Caco-2 (cell line): Measurements from ENCODE around the gene FPGS. TPM values are rescaled to one million over a fixed set of nuclear protein-coding genes. Genes with fewer than 3 reads are reported as not detected.
A peak's percentile ranks its signal among the peaks of the same experiment; 100 is the strongest.
"Not testable (repeated sequence)": the region's sequence is repeated elsewhere in the genome, so short reads cannot be mapped to it uniquely, and the experiment has no call there.

Experiments
- BruUV-seq: library from RNA; stranded (reverse); fragments of 400-500 nt; replicated peaks from 2 replicates; lab custom pipeline; 2021; lab: Mats Ljungman, UMichigan
- CTCF ChIA-PET: fragments of 300-600 bp; sonication (Branson Sonifier 250); formaldehyde crosslinking; loops from one replicate; lab custom pipeline; 2022; ENCODE audit warnings: antibody characterized with exemption; lab: Charles Lee
- POLR2A ChIA-PET: fragments of 300-600 bp; sonication (Branson Sonifier 250); formaldehyde crosslinking; loops from one replicate; lab custom pipeline; 2022; ENCODE audit warnings: antibody characterized with exemption; lab: Charles Lee
- DNase-seq, 2 experiments: peaks; one replicate each; pipeline versions ENCODE4 v3.0.0 to v3.0.0-alpha.2; 2020 to 2022
- H3K27me3 ChIP-seq: replicated peaks from 2 replicates; pipeline ENCODE4 v1.6.0; 2011; ENCODE audit warnings: low read length; ENCODE audit not compliant: control insufficient read depth, insufficient read depth
- H3K36me3 ChIP-seq: 2 replicates; pipeline ENCODE4 v1.5.1; 2011; ENCODE audit warnings: low read length; ENCODE audit not compliant: control insufficient read depth, insufficient read depth
- H3K4me1 ChIP-seq: fragments of 250-450 bp; sonication (Bioruptor Pico); 2 replicates; pipeline ENCODE4 v1.5.1; 2020; ENCODE audit warnings: mild to moderate bottlenecking
- H3K4me3 ChIP-seq: 2 replicates; pipeline ENCODE4 v1.5.1; 2011; ENCODE audit warnings: low read depth, mild to moderate bottlenecking, control low read depth, low read length
- H3K9me3 ChIP-seq: fragments of 250-450 bp; sonication (Bioruptor Pico); 2 replicates; pipeline ENCODE4 v1.5.1; 2020; ENCODE audit warnings: mild to moderate bottlenecking, moderate library complexity
- H3K27ac Mint-ChIP-seq: one replicate; pipeline ENCODE4 v1.8.0; 2022; ENCODE audit warnings: mixed read lengths; ENCODE audit not compliant: unreplicated experiment
- H3K27me3 Mint-ChIP-seq: one replicate; pipeline ENCODE4 v1.8.0; 2022; ENCODE audit warnings: mixed read lengths; ENCODE audit not compliant: insufficient read depth, unreplicated experiment
- H3K36me3 Mint-ChIP-seq: one replicate; pipeline ENCODE4 v1.8.0; 2022; ENCODE audit warnings: mild to moderate bottlenecking, mixed read lengths; ENCODE audit not compliant: insufficient read depth, unreplicated experiment
- H3K4me1 Mint-ChIP-seq: one replicate; pipeline ENCODE4 v1.8.0; 2022; ENCODE audit warnings: low read depth, mixed read lengths; ENCODE audit not compliant: unreplicated experiment
- H3K4me3 Mint-ChIP-seq: one replicate; pipeline ENCODE4 v1.8.0; 2022; ENCODE audit warnings: mild to moderate bottlenecking, moderate library complexity, mixed read lengths; ENCODE audit not compliant: unreplicated experiment
- H3K9me3 Mint-ChIP-seq: one replicate; pipeline ENCODE4 v1.8.0; 2022; ENCODE audit warnings: mixed read lengths; ENCODE audit not compliant: unreplicated experiment
- intact Hi-C: fragments of 100-400 bp; cut with micrococcal nuclease; formaldehyde crosslinking; loops from one replicate; pipeline ENCODE4 v1.10.0; 2022; ENCODE audit not compliant: unreplicated experiment
- total RNA-seq: library from RNA; stranded (reverse); gene quantifications from 2 replicates; pipeline ENCODE4 v1.2.3, GENCODE V29; 2022
- TF ChIP-seq, protein P1 (sequence below), 2 experiments: fragments of 200-600 bp in 1 of 2; IDR thresholded peaks; 1 replicate in 1 of 2; 2 replicates in 1 of 2; pipeline versions ENCODE4 v1.5.1 to v1.8.0; 2011 to 2022; ENCODE audit warnings: antibody characterized with exemption in 1 of 2, control low read depth in 1 of 2, inconsistent platforms in 1 of 2, low read depth in 1 of 2, low read length in 1 of 2, mild to moderate bottlenecking in 1 of 2, moderate library complexity in 1 of 2; ENCODE audit not compliant: insufficient read depth in 1 of 2, severe bottlenecking in 1 of 2, unreplicated experiment in 1 of 2

The FPGS gene
- total RNA-seq, 1 experiment from 2014 or later: 54.4 TPM

DNA sequence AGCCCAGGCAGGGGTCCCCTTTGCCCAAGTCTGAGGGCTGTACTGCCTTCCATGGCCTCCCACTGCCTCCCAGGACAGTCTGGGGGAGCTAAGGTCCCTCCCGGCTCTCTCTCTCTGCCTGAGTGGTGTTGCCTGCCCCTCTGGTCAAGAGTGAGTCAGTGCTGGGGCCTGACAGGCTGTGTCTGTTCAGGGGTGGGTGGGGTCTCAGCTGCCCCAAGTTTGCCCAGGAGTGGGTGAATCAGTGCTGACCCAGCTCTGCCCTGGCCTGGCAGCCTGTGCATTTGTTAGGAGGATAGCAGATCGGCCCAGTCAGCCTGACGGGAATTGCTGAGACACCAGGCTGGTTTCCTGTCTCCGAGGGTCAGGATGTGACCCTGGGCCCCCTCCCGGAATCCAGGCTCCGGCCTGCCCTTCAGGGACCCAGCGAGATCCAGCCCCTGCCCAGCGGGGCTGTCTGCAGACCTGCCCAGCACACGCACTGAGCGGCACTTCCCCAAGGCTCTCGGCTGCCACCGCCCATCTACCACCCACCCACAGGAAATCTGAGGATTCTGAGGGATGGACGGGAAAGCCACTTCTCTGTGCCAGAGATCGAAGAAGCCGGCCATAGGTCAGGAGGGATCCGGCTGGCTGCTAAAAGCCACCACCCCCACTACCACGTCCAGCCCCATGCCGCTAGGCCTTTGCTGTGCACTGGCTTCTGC, 35.8 kb downstream of the FPGS start:
- H3K36me3 ChIP-seq: no peaks in the 10 kb centered on the region
- no TSS peak for BruUV-seq
- CTCF ChIA-PET: interaction anchor here (1.9 kb wide), 1 partner anchor 104 kb away, joined by 5 read pairs; the partner anchor contains the start of gene TOR2A
- no peaks in the 10 kb centered on the region for H3K36me3 Mint-ChIP-seq
- H3K27ac Mint-ChIP-seq: no peak overlapping the region
- no peaks in the 10 kb centered on the region for H3K27me3 Mint-ChIP-seq
- no peaks in the 10 kb centered on the region for H3K4me1 Mint-ChIP-seq
- no peaks in the 10 kb centered on the region for H3K4me1 ChIP-seq
- POLR2A ChIA-PET: no interaction called here
- no peak for DNase-seq
- no peaks in the 10 kb centered on the region for H3K27me3 ChIP-seq
- intact Hi-C loops: no loop called here
- no peak overlapping the region for H3K4me3 Mint-ChIP-seq
- H3K9me3 ChIP-seq: no peaks in the 10 kb centered on the region
- no peaks in the 10 kb centered on the region for H3K9me3 Mint-ChIP-seq
- TF ChIP-seq, protein P1, sequence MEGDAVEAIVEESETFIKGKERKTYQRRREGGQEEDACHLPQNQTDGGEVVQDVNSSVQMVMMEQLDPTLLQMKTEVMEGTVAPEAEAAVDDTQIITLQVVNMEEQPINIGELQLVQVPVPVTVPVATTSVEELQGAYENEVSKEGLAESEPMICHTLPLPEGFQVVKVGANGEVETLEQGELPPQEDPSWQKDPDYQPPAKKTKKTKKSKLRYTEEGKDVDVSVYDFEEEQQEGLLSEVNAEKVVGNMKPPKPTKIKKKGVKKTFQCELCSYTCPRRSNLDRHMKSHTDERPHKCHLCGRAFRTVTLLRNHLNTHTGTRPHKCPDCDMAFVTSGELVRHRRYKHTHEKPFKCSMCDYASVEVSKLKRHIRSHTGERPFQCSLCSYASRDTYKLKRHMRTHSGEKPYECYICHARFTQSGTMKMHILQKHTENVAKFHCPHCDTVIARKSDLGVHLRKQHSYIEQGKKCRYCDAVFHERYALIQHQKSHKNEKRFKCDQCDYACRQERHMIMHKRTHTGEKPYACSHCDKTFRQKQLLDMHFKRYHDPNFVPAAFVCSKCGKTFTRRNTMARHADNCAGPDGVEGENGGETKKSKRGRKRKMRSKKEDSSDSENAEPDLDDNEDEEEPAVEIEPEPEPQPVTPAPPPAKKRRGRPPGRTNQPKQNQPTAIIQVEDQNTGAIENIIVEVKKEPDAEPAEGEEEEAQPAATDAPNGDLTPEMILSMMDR (IDR thresholded peaks at IDR 0.05; ENCODE audit: insufficient read depth in 1 of 2, low read depth in 1 of 2, low read length in 1 of 2, severe bottlenecking in 1 of 2, unreplicated experiment in 1 of 2): no peak
- no peak overlapping the region for H3K4me3 ChIP-seq

DNA sequence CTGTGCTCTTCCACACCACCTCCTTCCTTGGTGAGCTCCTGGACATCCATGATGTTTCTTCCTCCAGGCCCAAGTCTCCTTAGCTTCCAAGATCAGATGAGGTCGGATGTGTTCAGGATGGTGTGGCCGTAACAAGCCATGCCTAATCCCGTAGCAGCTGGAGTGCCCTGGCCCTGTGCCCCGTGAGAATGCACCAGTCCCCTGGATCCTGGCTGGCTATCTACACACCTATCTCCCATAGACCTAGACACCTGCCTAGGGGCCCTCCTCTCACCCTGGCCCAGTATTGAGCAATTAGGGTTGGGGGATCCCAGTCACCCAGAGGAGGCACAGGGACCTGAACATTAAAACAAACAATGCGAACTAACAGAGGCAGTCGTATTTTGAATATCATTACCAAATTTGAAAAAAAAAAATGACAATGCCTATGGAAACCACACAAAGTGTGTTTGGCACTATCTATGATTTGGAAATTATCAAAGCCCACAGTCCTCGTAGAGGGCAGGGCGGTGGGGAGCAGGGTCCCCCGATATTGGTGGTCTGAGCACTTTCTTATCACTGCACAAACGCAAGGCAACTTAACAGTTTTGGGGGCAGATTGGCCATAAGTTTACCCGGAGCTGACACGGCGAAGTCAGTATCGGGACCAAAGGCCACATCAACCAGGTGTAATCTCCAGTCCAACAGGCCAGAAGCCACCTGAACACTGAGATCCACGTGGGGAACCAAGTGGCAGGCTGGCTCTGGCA, 38.6 kb downstream of the FPGS start:
- no peaks in the 10 kb centered on the region for H3K4me1 ChIP-seq
- no peak overlapping the region for H3K4me3 Mint-ChIP-seq
- no peak for DNase-seq
- H3K27ac Mint-ChIP-seq: no peak overlapping the region
- no peaks in the 10 kb centered on the region for H3K27me3 Mint-ChIP-seq
- no peaks in the 10 kb centered on the region for H3K9me3 Mint-ChIP-seq
- intact Hi-C loops: no loop called here
- no peaks in the 10 kb centered on the region for H3K9me3 ChIP-seq
- no peak overlapping the region for H3K4me3 ChIP-seq
- H3K36me3 Mint-ChIP-seq: no peaks in the 10 kb centered on the region
- TF ChIP-seq, protein P1 (IDR thresholded peaks at IDR 0.05; ENCODE audit: insufficient read depth in 1 of 2, low read depth in 1 of 2, low read length in 1 of 2, severe bottlenecking in 1 of 2, unreplicated experiment in 1 of 2): no peak
- H3K4me1 Mint-ChIP-seq: no peaks in the 10 kb centered on the region
- no peaks in the 10 kb centered on the region for H3K27me3 ChIP-seq
- no peaks in the 10 kb centered on the region for H3K36me3 ChIP-seq
- CTCF ChIA-PET: no interaction called here
- POLR2A ChIA-PET: no interaction called here
- BruUV-seq: no TSS peak

DNA sequence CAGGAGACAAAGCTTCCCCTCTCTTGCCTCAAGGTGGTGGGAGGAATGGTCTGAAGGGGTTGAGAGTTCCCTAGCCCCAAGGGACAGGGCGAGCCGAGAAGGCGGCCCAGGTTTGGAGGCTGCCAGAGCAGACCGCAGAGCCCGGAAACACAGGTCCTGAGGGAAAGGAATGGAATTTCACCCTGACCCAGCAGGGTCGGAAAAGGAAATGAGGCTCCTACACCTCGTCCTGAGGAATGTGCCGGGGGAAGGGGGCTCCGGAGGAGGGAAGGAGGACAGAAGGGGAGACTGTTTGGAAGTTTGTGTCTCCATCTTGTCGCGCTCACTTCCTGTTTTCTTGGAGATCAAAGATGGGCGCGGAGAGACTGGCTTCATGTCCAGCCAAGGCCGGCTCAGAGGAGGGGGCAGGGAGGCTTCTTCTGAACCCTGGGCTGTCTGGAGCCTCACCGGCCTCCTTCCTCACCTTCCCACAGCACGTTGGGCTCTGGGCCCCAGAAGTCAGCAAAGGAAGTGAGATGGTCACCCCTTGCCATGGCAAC, 42.2 kb downstream of the FPGS start:
- BruUV-seq: no TSS peak
- H3K9me3 ChIP-seq: peaks cover 16% of the 10 kb centered on the region
- no peak overlapping the region for H3K4me3 ChIP-seq
- no peaks in the 10 kb centered on the region for H3K4me1 ChIP-seq
- Mint-ChIP-seq H3K4me1 (no peaks in the 10 kb centered on the region), H3K27ac (peak overlapping the region; percentile 55), H3K27me3 (no peaks in the 10 kb centered on the region), H3K4me3 (no peak overlapping the region), H3K36me3 (no peaks in the 10 kb centered on the region), H3K9me3 (peaks cover 11% of the 10 kb centered on the region)
- no peaks in the 10 kb centered on the region for H3K27me3 ChIP-seq
- ChIA-PET POLR2A (no interaction called here), CTCF (interaction anchor here (1.2 kb wide), 1 partner anchor 25 kb away, joined by 5 read pairs; no protein-coding TSS in a partner anchor)
- TF ChIP-seq, protein P1 (IDR thresholded peaks at IDR 0.05; ENCODE audit: insufficient read depth in 1 of 2, low read depth in 1 of 2, low read length in 1 of 2, severe bottlenecking in 1 of 2, unreplicated experiment in 1 of 2): no peak
- no peaks in the 10 kb centered on the region for H3K36me3 ChIP-seq
- intact Hi-C loops: no loop called here
- DNase-seq: no peak

DNA sequence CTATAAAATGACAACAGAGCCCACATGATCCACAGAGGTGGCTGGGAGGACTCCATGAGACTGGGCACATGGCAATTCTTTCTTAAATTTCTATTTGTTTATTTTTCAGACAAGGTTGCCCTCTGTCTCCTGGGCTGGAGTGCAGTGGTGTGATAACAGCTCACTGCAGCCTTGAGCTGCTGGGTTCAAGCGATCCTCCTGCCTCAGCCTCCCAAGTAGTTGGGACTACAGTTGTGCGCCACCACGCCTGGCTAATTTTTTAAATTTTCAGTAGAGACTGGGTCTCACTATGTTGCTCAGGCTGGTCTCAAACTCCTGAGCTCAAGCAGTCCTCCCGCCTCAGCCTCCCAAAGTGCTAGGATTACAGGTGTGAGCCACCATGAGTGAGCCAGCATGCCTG, 42.9 kb downstream of the FPGS start:
- H3K4me3 Mint-ChIP-seq, H3K36me3 ChIP-seq, H3K4me1 Mint-ChIP-seq, intact Hi-C loops, H3K27me3 ChIP-seq, H3K27me3 Mint-ChIP-seq, BruUV-seq, H3K4me3 ChIP-seq, DNase-seq, H3K4me1 ChIP-seq, H3K36me3 Mint-ChIP-seq, CTCF ChIA-PET, POLR2A ChIA-PET, H3K27ac Mint-ChIP-seq: not testable (repeated sequence)
- peaks cover 17% of the 10 kb centered on the region for H3K9me3 ChIP-seq
- H3K9me3 Mint-ChIP-seq: peaks cover 11% of the 10 kb centered on the region
